SK-N-MC (cell line): Measurements from ENCODE around the gene RGS21.

Experiments used
- EZH2 ChIP-seq: fragments of 200-600 bp; sonication (generic); IDR thresholded peaks from one replicate; pipeline ENCODE4 v1.6.1; 2017; ENCODE audit warnings: antibody characterized with exemption
- FOXP2 ChIP-seq: optimal IDR thresholded peaks from 2 replicates; pipeline ENCODE3; 2011; ENCODE audit warnings: mild to moderate bottlenecking, moderate library complexity; ENCODE audit not compliant: insufficient read depth; ENCODE audit errors: extremely low read length, control extremely low read depth
- POLR2AphosphoS5 ChIP-seq: IDR thresholded peaks from 2 replicates; pipeline ENCODE4 v1.6.1; 2012; ENCODE audit warnings: mild to moderate bottlenecking, low read depth, low read length, borderline replicate concordance

GRCh38 chr1:192270398-192270797 is 46.4 kb upstream of the RGS21 start:
- no peak for TF ChIP-seq EZH2
- no peak for TF ChIP-seq POLR2AphosphoS5
- no peak for TF ChIP-seq FOXP2
